Endothelial cell of umbilical vein (primary cell): Measurements from ENCODE around the gene LIN28A. TPM values are rescaled to one million over a fixed set of nuclear protein-coding genes. Genes with fewer than 3 reads are reported as not detected.

Experiments
- BruUV-seq: library from RNA; stranded (reverse); fragments of 400-500 nt; replicated peaks from 2 replicates; lab custom pipeline; 2021; lab: Mats Ljungman, UMichigan
- CTCF ChIA-PET: fragments of 300-600, 350-600 bp; sonication (Branson Sonifier 250); formaldehyde crosslinking; loops from one replicate; lab custom pipeline; 2021; ENCODE audit warnings: antibody characterized with exemption, inconsistent platforms; lab: Charles Lee
- POLR2A ChIA-PET: fragments of 300-600, 350-600 bp; sonication (Branson Sonifier 250); formaldehyde crosslinking; loops from one replicate; lab custom pipeline; 2021; ENCODE audit warnings: antibody characterized with exemption, inconsistent platforms; lab: Charles Lee
- DNase-seq: peaks from one replicate; pipeline ENCODE4 v3.0.0-alpha.2; 2011; ENCODE audit warnings: low read depth, low spot score
- FAIRE-seq: peaks from 2 replicates; lab custom pipeline; 2011; peaks lifted over from hg19 to GRCh38; lab: Jason Lieb, UNC
- H2AFZ ChIP-seq: 2 replicates; pipeline ENCODE4 v1.6.0; 2012; ENCODE audit warnings: low read depth, low read length, control low read depth, inconsistent platforms
- H3K27ac ChIP-seq: 2 replicates; pipeline ENCODE4 v1.5.1; 2011; ENCODE audit warnings: low read depth, mild to moderate bottlenecking, control low read depth, low read length, moderate library complexity; ENCODE audit not compliant: insufficient read depth
- H3K27me3 ChIP-seq, 2 experiments: 2 replicates each; pipeline versions ENCODE4 v1.6.0 to v1.6.1; 2011; ENCODE audit warnings: low read length in 2 of 2, mixed read lengths in 1 of 2; ENCODE audit not compliant: control insufficient read depth in 2 of 2, insufficient read depth in 2 of 2
- H3K36me3 ChIP-seq, 2 experiments: 2 replicates in 1 of 2; 3 replicates in 1 of 2; pipeline ENCODE4 v1.5.1; 2011; ENCODE audit warnings: low read length in 2 of 2, mild to moderate bottlenecking in 1 of 2, moderate library complexity in 1 of 2; ENCODE audit not compliant: control insufficient read depth in 2 of 2, insufficient read depth in 2 of 2; ENCODE audit errors: extremely low read depth in 1 of 2
- H3K4me1 ChIP-seq: 3 replicates; pipeline ENCODE4 v1.5.1; 2011; ENCODE audit warnings: mild to moderate bottlenecking, low read length; ENCODE audit not compliant: control insufficient read depth, insufficient read depth; ENCODE audit errors: extremely low read depth
- H3K4me2 ChIP-seq: 2 replicates; pipeline ENCODE4 v1.6.1; 2011; ENCODE audit warnings: low read length, control low read depth, mixed read lengths; ENCODE audit not compliant: insufficient read depth
- H3K4me3 ChIP-seq, 3 experiments: fragments of 200-600 bp in 1 of 3; sonication (generic), shearing (Covaris generic) in 1 of 3; replicated peaks in 1 of 3; 2 replicates each; pipeline ENCODE4 v1.5.1; 2011 to 2016; ENCODE audit warnings: control low read depth in 3 of 3, low read length in 3 of 3, mild to moderate bottlenecking in 2 of 3, inconsistent platforms in 1 of 3, low read depth in 1 of 3, moderate library complexity in 1 of 3; ENCODE audit not compliant: insufficient read depth in 1 of 3
- H3K79me2 ChIP-seq: 2 replicates; pipeline ENCODE4 v1.6.0; 2012; ENCODE audit warnings: low read length, inconsistent platforms; ENCODE audit not compliant: control insufficient read depth, insufficient read depth
- H3K9ac ChIP-seq: replicated peaks from 2 replicates; pipeline ENCODE3; 2011; ENCODE audit warnings: low read length, control low read depth; ENCODE audit not compliant: insufficient read depth; ENCODE audit errors: extremely low read depth
- H3K9me1 ChIP-seq: replicated peaks from 3 replicates; pipeline ENCODE4 v1.6.0; 2011; ENCODE audit warnings: mild to moderate bottlenecking, low read length; ENCODE audit not compliant: control insufficient read depth, insufficient read depth; ENCODE audit errors: extremely low read depth
- H3K9me3 ChIP-seq: replicated peaks from 2 replicates; pipeline ENCODE4 v1.5.1; 2012; ENCODE audit warnings: low read length, inconsistent platforms; ENCODE audit not compliant: control insufficient read depth, insufficient read depth
- H4K20me1 ChIP-seq: replicated peaks from 2 replicates; pipeline ENCODE3; 2011; ENCODE audit warnings: mild to moderate bottlenecking, low read length; ENCODE audit not compliant: control insufficient read depth, insufficient read depth; ENCODE audit errors: extremely low read depth
- EZH2 ChIP-seq: IDR thresholded peaks from 2 replicates; pipeline ENCODE4 v1.6.1; 2012; ENCODE audit warnings: borderline replicate concordance, low read depth, mild to moderate bottlenecking, moderate library complexity, low read length, inconsistent platforms; ENCODE audit not compliant: severe bottlenecking
- FOS ChIP-seq: IDR thresholded peaks from 2 replicates; pipeline ENCODE4 v1.6.1; 2011; ENCODE audit warnings: mild to moderate bottlenecking, low read length, moderate library complexity, borderline replicate concordance; ENCODE audit not compliant: insufficient read depth
- GATA2 ChIP-seq: IDR thresholded peaks from 2 replicates; pipeline ENCODE4 v1.7.0; 2011; ENCODE audit warnings: low read depth, mild to moderate bottlenecking, moderate library complexity, mixed read lengths, low read length; ENCODE audit not compliant: insufficient read length, insufficient read depth
- JUN ChIP-seq: IDR thresholded peaks from 2 replicates; pipeline ENCODE4 v1.6.1; 2011; ENCODE audit warnings: borderline replicate concordance, low read depth; ENCODE audit not compliant: insufficient read length, insufficient read depth
- MYC ChIP-seq: IDR thresholded peaks from one replicate; pipeline ENCODE4 v1.6.1; 2011; ENCODE audit warnings: mild to moderate bottlenecking, low read depth, low read length
- POLR2A ChIP-seq: IDR thresholded peaks from 2 replicates; pipeline ENCODE4 v1.6.1; 2012; ENCODE audit warnings: low read depth, mild to moderate bottlenecking, control low read depth, low read length
- POLR2AphosphoS5 ChIP-seq: IDR thresholded peaks from 2 replicates; pipeline ENCODE4 v1.6.1; 2012; ENCODE audit warnings: low read depth, mild to moderate bottlenecking, control low read depth, low read length, moderate library complexity; ENCODE audit not compliant: insufficient read depth
- dilution Hi-C: fragments of 300-500 bp; cut with MboI; formaldehyde crosslinking; loops from one replicate; pipeline ENCODE4 v1.15.0; 2019; ENCODE audit warnings: low sequenced_read_pairs; ENCODE audit not compliant: extremely low pct_ligation_motif_present
- intact Hi-C: fragments of 100-400 bp; cut with micrococcal nuclease; formaldehyde crosslinking; loops from one replicate; pipeline ENCODE4 v1.10.0; 2022
- polyA plus RNA-seq, 4 experiments: library from polyadenylated mRNA; depleted of rRNA in 3 of 4; stranded (reverse) in 3 of 4; unstranded in 1 of 4; fragments of >200 nt; gene quantifications; 2 replicates each; pipeline versions ENCODE4 v1.2.1 to v1.2.3, GENCODE V29; 2011 to 2012; ENCODE audit warnings: missing spikeins in 1 of 4
- total RNA-seq: library from RNA; stranded (reverse); gene quantifications from 2 replicates; pipeline ENCODE4 v1.2.3, GENCODE V29; 2021
- TF ChIP-seq, protein P1 (sequence below), 2 donors: IDR thresholded peaks; 1 replicate in 1 of 2; 2 replicates in 1 of 2; pipeline ENCODE4 v1.5.1; 2011; ENCODE audit warnings: low read length in 2 of 2, mild to moderate bottlenecking in 2 of 2, moderate library complexity in 2 of 2, control low read depth in 1 of 2, inconsistent platforms in 1 of 2, low read depth in 1 of 2; ENCODE audit not compliant: insufficient read depth in 1 of 2; ENCODE audit errors: extremely low read depth in 1 of 2
- TF ChIP-seq, protein P2 (sequence below): IDR thresholded peaks from 2 replicates; pipeline ENCODE4 v1.6.1; 2011; ENCODE audit not compliant: insufficient read depth, insufficient read length

LIN28A gene
- total and polyA plus RNA-seq, 2 donors (not counting 3 experiments of a cell fraction or from before 2014, with no cell fraction given), result 0.11 TPM; not detected in 1

DNA sequence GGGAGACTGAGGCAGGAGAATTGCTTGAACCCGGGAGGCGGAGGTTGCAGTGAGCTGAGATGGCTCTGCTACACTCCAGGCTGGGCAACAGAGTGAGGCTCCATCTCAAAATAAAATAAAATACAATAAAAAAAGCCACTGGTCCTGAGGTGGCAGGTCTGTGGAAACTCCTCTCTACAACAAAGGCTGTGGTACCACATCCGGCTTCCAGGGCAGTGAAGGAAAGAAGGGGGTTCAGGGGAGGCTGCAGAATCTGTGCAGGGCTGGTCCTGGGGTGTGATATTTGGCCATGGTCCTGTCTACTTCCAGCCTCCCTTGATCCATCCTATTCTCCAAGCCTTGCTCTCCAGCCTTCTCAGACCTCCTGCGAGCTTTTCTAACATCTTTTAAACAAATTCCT, 37.3 kb upstream of the LIN28A start:
- dilution Hi-C loops (no loop called here), intact Hi-C loops (no loop called here)
- Histone ChIP-seq H2AFZ (no peak overlapping the region), H3K9me3 (no peaks in the 10 kb centered on the region), H3K27ac (no peak overlapping the region), H3K4me2 (no peak overlapping the region), H3K9me1 (no peaks in the 10 kb centered on the region), H3K36me3 (no peaks in the 10 kb centered on the region), H3K79me2 (no peaks in the 10 kb centered on the region), H3K27me3 (peaks cover 0 to 2% of the 10 kb centered on the region in 2 experiments), H3K4me1 (peaks cover 4% of the 10 kb centered on the region), H3K9ac (no peak overlapping the region), H3K4me3 (no peak overlapping the region), H4K20me1 (no peaks in the 10 kb centered on the region)
- ChIA-PET POLR2A (no interaction called here), CTCF (interaction anchor here (1.1 to 2.8 kb wide), 5 partner anchors 9 to 88 kb away, joined by 3 to 11 read pairs (median 9); no protein-coding TSS in a partner anchor)
- TF ChIP-seq GATA2 (no peak), FOS (no peak), POLR2AphosphoS5 (no peak), POLR2A (no peak), MYC (no peak), JUN (no peak), EZH2 (no peak)
- TF ChIP-seq, protein P1, sequence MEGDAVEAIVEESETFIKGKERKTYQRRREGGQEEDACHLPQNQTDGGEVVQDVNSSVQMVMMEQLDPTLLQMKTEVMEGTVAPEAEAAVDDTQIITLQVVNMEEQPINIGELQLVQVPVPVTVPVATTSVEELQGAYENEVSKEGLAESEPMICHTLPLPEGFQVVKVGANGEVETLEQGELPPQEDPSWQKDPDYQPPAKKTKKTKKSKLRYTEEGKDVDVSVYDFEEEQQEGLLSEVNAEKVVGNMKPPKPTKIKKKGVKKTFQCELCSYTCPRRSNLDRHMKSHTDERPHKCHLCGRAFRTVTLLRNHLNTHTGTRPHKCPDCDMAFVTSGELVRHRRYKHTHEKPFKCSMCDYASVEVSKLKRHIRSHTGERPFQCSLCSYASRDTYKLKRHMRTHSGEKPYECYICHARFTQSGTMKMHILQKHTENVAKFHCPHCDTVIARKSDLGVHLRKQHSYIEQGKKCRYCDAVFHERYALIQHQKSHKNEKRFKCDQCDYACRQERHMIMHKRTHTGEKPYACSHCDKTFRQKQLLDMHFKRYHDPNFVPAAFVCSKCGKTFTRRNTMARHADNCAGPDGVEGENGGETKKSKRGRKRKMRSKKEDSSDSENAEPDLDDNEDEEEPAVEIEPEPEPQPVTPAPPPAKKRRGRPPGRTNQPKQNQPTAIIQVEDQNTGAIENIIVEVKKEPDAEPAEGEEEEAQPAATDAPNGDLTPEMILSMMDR (IDR thresholded peaks at IDR 0.05; ENCODE audit: extremely low read depth in 1 of 2, insufficient read depth in 1 of 2, low read depth in 1 of 2, low read length in 2 of 2), result no peak
- TF ChIP-seq, protein P2, sequence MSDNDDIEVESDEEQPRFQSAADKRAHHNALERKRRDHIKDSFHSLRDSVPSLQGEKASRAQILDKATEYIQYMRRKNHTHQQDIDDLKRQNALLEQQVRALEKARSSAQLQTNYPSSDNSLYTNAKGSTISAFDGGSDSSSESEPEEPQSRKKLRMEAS, result no peak
- no peak for FAIRE-seq
- BruUV-seq, result no TSS peak
- DNase-seq, result no peak
